ENCODE measurements around the gene BMAL1.

The BMAL1 gene

DNA sequence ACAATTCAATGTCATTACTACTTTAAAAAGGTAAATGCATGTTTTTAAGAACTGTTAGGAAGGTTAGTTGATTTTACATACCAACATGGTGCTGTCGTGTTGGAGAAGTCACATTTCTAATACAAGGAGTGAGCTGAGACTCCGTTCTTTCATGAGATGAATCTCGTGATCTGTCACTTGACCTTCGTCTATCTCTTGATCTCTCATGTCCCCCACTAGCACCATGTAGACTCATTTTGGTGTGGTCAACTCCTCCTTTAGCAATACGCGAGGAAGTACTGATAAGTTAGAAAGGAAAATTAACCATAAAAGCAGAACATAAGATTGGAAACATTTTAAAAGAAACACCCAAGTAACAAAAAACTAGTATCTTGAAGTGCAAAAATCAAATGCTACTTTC lies 144.0 kb downstream of the BMAL1 start:
- no peak for DNase-seq (ENCODE audit: low spot score)
- in situ Hi-C loops (cut with MboI; ENCODE audit: low pct_unique_long_range_greater_than_20kb, low sequenced_read_pairs, unreplicated experiment), result no loop called here
- TF ChIP-seq CTCF (IDR thresholded peaks at IDR 0.05; ENCODE audit: extremely low read depth, insufficient read depth, missing control alignments), result no peak

DNA sequence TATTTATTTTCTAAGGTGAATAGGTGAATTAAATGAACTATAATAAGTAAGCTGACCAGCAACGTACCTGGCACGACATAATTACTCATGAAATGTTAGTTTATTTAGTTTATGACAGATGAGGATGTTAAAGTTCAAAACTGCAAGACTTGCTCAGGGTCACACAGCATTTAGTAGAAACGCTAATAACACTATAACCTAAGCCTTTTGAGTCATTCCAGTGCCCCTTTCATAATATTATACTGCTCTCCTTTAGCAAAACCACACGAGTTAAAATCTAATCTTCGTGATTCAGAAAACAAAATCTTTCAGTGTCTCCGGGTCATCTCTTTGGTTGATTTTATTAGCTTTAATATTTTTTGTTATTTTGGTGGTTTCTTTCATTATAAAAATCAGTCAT lies 145.8 kb downstream of the BMAL1 start:
- no peak for DNase-seq (ENCODE audit: low spot score)
- in situ Hi-C loops (cut with MboI; ENCODE audit: low pct_unique_long_range_greater_than_20kb, low sequenced_read_pairs, unreplicated experiment), result no loop called here
- TF ChIP-seq CTCF (IDR thresholded peaks at IDR 0.05; ENCODE audit: extremely low read depth, insufficient read depth, missing control alignments), result no peak

GRCh38 chr11:13427440-13427839 lies 149.8 kb downstream of the BMAL1 start:
- DNase-seq (ENCODE audit: low spot score), result no peak
- TF ChIP-seq CTCF (IDR thresholded peaks at IDR 0.05; ENCODE audit: extremely low read depth, insufficient read depth, missing control alignments), result no peak
- in situ Hi-C loops (cut with MboI; ENCODE audit: low pct_unique_long_range_greater_than_20kb, low sequenced_read_pairs, unreplicated experiment), result no loop called here

DNA sequence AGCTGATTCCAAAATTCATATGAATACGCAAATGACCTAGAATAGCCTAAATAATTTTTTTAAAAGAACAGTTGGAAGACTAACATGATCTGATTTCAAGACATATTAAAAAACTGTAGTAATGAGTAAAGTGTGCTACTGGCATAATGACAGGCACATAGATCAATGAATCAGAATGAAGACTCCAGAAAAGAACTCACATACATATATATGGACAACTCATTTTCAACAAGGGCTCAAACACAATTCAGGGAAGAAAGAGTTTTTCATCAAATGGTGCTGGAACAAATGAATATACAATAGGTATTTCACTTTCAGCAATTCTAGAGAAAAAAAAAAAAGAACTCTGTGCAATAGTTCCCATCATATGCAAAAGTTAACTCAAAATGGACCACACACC lies 151.7 kb downstream of the BMAL1 start:
- DNase-seq (ENCODE audit: low spot score), result no peak
- no peak for TF ChIP-seq CTCF (IDR thresholded peaks at IDR 0.05; ENCODE audit: extremely low read depth, insufficient read depth, missing control alignments)
- in situ Hi-C loops (cut with MboI; ENCODE audit: low pct_unique_long_range_greater_than_20kb, low sequenced_read_pairs, unreplicated experiment), result no loop called here

GRCh38 chr11:13429836-13430235 lies 152.2 kb downstream of the BMAL1 start:
- in situ Hi-C loops (cut with MboI; ENCODE audit: low pct_unique_long_range_greater_than_20kb, low sequenced_read_pairs, unreplicated experiment), result no loop called here
- DNase-seq (ENCODE audit: low spot score), result no peak
- TF ChIP-seq CTCF (IDR thresholded peaks at IDR 0.05; ENCODE audit: extremely low read depth, insufficient read depth, missing control alignments), result no peak

- in situ Hi-C loops (cut with MboI; ENCODE audit: low pct_unique_long_range_greater_than_20kb, low sequenced_read_pairs, unreplicated experiment), result no loop called here
- no peak for DNase-seq (ENCODE audit: low spot score)
- TF ChIP-seq CTCF (IDR thresholded peaks at IDR 0.05; ENCODE audit: extremely low read depth, insufficient read depth, missing control alignments), result no peak
Observed at GRCh38 chr11:13433437-13433836, 155.8 kb downstream of the BMAL1 start.
